Large intestine (tissue), 3 donors: ENCODE measurements around the gene ANKRD23. TPM values are rescaled to one million over a fixed set of nuclear protein-coding genes. Genes with fewer than 3 reads are reported as not detected.
A peak's percentile ranks its signal among the peaks of the same experiment; 100 is the strongest.
"Not testable (repeated sequence)": the region's sequence is repeated elsewhere in the genome, so short reads cannot be mapped to it uniquely, and the experiment has no call there.

ENCODE experiments used
- DNase-seq, 2 donors: peaks; one replicate each; pipeline versions ENCODE4 v3.0.0 to v3.0.0-alpha.2; 2013
- H3K27ac ChIP-seq: one replicate; pipeline ENCODE4 v1.5.1; 2013; ENCODE audit warnings: low read length
- H3K27me3 ChIP-seq: 2 replicates; pipeline ENCODE4 v1.6.1; 2013; ENCODE audit warnings: low read length; ENCODE audit not compliant: control insufficient read depth, insufficient read depth
- H3K36me3 ChIP-seq: 2 replicates; pipeline ENCODE4 v1.6.1; 2013; ENCODE audit warnings: low read length; ENCODE audit not compliant: control insufficient read depth, insufficient read depth
- H3K4me1 ChIP-seq: one replicate; pipeline ENCODE4 v1.6.1; 2013; ENCODE audit warnings: low read length; ENCODE audit not compliant: control insufficient read depth, insufficient read depth
- H3K4me3 ChIP-seq: one replicate; pipeline ENCODE4 v1.5.1; 2013; ENCODE audit warnings: low read length
- H3K9me3 ChIP-seq: one replicate; pipeline ENCODE4 v1.6.1; 2013; ENCODE audit warnings: mild to moderate bottlenecking, low read depth, low read length, moderate library complexity; ENCODE audit not compliant: control insufficient read depth
- WGBS: methylation state at CpG from one replicate; pipeline ENCODE4 v1.1.5; 2013; ENCODE audit warnings: low lambda C conversion rate; ENCODE audit not compliant: insufficient coverage; 5-methylcytosine and 5-hydroxymethylcytosine counted together
- polyA plus RNA-seq: library from polyadenylated mRNA; unstranded; fragments of 120-200 nt; gene quantifications from one replicate; pipeline ENCODE4 v1.2.1, GENCODE V29; 2013

ANKRD23 gene
- polyA plus RNA-seq, 1 donor, result 4.2 TPM

GRCh38 chr2:96868555-96869280 is 24.9 kb upstream of the ANKRD23 start:
- Histone ChIP-seq H3K9me3 (no peaks in the 10 kb centered on the region), H3K4me1 (peaks cover 23% of the 10 kb centered on the region), H3K36me3 (peaks cover 36% of the 10 kb centered on the region), H3K27me3 (peaks cover under 1% of the 10 kb centered on the region), H3K27ac (peak overlapping the region; percentile 90), H3K4me3 (peak overlapping the region; percentile 78)
- no CpG with 5 or more reads among the region's 76 CpGs for WGBS
- DNase-seq, result peak; percentile 86 to 88

GRCh38 chr2:96867756-96868554 is 24.1 kb upstream of the ANKRD23 start:
- Histone ChIP-seq H3K9me3 (no peaks in the 10 kb centered on the region), H3K36me3 (peaks cover 44% of the 10 kb centered on the region), H3K27ac (peak overlapping the region; percentile 71), H3K4me1 (peaks cover 23% of the 10 kb centered on the region), H3K27me3 (no peaks in the 10 kb centered on the region), H3K4me3 (peak overlapping the region; percentile 78)
- WGBS, result no CpG with 5 or more reads among the region's 27 CpGs
- peak in 1 of 2 donors; percentile 54 for DNase-seq

- Histone ChIP-seq H3K9me3 (no peaks in the 10 kb centered on the region), H3K36me3 (peaks cover 44% of the 10 kb centered on the region), H3K27ac (peak overlapping the region; percentile 71), H3K4me3 (peak overlapping the region; percentile 78), H3K27me3 (no peaks in the 10 kb centered on the region), H3K4me1 (peaks cover 23% of the 10 kb centered on the region)
- peak in 1 of 2 donors; percentile 44 for DNase-seq
- no CpG with 5 or more reads among the region's 22 CpGs for whole genome bisulfite sequencing
These were observed 23.4 kb upstream of the ANKRD23 start for GRCh38 chr2:96866986-96867755.

- Histone ChIP-seq H3K4me1 (peaks cover 29% of the 10 kb centered on the region), H3K27ac (no peak overlapping the region), H3K36me3 (peaks cover 50% of the 10 kb centered on the region), H3K4me3 (peak overlapping the region; percentile 78), H3K9me3 (no peaks in the 10 kb centered on the region), H3K27me3 (no peaks in the 10 kb centered on the region)
- no peak for DNase-seq
- no CpG with 5 or more reads among the region's 8 CpGs for WGBS
These were observed 22.8 kb upstream of the ANKRD23 start for GRCh38 chr2:96866586-96866985.

- no CpG with 5 or more reads among the region's 14 CpGs for WGBS
- H3K36me3 ChIP-seq, result peaks cover 55% of the 10 kb centered on the region
- no peak overlapping the region for H3K27ac ChIP-seq
- H3K4me3 ChIP-seq, result no peak overlapping the region
- H3K27me3 ChIP-seq, result no peaks in the 10 kb centered on the region
- no peak for DNase-seq
- peaks cover 33% of the 10 kb centered on the region for H3K4me1 ChIP-seq
- H3K9me3 ChIP-seq, result no peaks in the 10 kb centered on the region
These were observed 22.3 kb upstream of the ANKRD23 start for GRCh38 chr2:96866149-96866548.

- peaks cover 60% of the 10 kb centered on the region for H3K36me3 ChIP-seq
- DNase-seq, result no peak
- WGBS, result no CpG with 5 or more reads among the region's 16 CpGs
These were observed 21.8 kb upstream of the ANKRD23 start for GRCh38 chr2:96865654-96866053.

GRCh38 chr2:96864343-96865091 is 20.7 kb upstream of the ANKRD23 start:
- Histone ChIP-seq H3K9me3 (no peaks in the 10 kb centered on the region), H3K4me1 (peaks cover 30% of the 10 kb centered on the region), H3K27ac (no peak overlapping the region), H3K27me3 (no peaks in the 10 kb centered on the region), H3K4me3 (no peak overlapping the region), H3K36me3 (peaks cover 67% of the 10 kb centered on the region)
- no CpG with 5 or more reads among the region's 25 CpGs for WGBS
- DNase-seq, result no peak

More at GRCh38 chr2:96865654-96866053, 21.8 kb upstream of the ANKRD23 start:
- Histone ChIP-seq H3K9me3 (no peaks in the 10 kb centered on the region), H3K27ac (no peak overlapping the region), H3K4me3 (no peak overlapping the region), H3K4me1 (peaks cover 34% of the 10 kb centered on the region), H3K27me3 (no peaks in the 10 kb centered on the region)

GRCh38 chr2:96863575-96864342 is 19.9 kb upstream of the ANKRD23 start:
- Histone ChIP-seq H3K27me3 (no peaks in the 10 kb centered on the region), H3K4me1 (peaks cover 34% of the 10 kb centered on the region), H3K9me3 (no peaks in the 10 kb centered on the region), H3K4me3 (no peak overlapping the region), H3K36me3 (peaks cover 67% of the 10 kb centered on the region), H3K27ac (no peak overlapping the region)
- no peak for DNase-seq
- no CpG with 5 or more reads among the region's 19 CpGs for WGBS

- H3K27me3 ChIP-seq, H3K9me3 ChIP-seq, DNase-seq, H3K27ac ChIP-seq, H3K4me3 ChIP-seq: not testable (repeated sequence)
- no CpG with 5 or more reads among the region's 4 CpGs for whole genome bisulfite sequencing
- Histone ChIP-seq H3K36me3 (peaks cover 67% of the 10 kb centered on the region), H3K4me1 (peaks cover 37% of the 10 kb centered on the region)
These were observed 19.2 kb upstream of the ANKRD23 start for GRCh38 chr2:96863056-96863455.
